SK-N-MC (cell line): ENCODE measurements around the gene SRBD1.

Experiments
- DNase-seq: peaks from one replicate; pipeline ENCODE4 v3.0.0-alpha.2; 2011; ENCODE audit warnings: low read depth, low spot score
- H3K27ac ChIP-seq: fragments of 200-600 bp; sonication (generic); 2 replicates; pipeline ENCODE4 v1.5.1; 2016; ENCODE audit warnings: mixed run types
- H3K36me3 ChIP-seq: fragments of 200-600 bp; sonication (generic); 2 replicates; pipeline ENCODE4 v1.6.1; 2017; ENCODE audit warnings: antibody characterized with exemption, low read length, mixed read lengths; ENCODE audit not compliant: insufficient read depth
- H3K4me3 ChIP-seq: fragments of 200-600 bp; sonication (generic); 2 replicates; pipeline ENCODE4 v1.5.1; 2016
- H3K9ac ChIP-seq: fragments of 200-600 bp; sonication (generic); 2 replicates; pipeline ENCODE4 v1.8.0; 2017; ENCODE audit warnings: mixed run types, mixed read lengths; ENCODE audit not compliant: insufficient read length
- H3K9me3 ChIP-seq: fragments of 200-600 bp; sonication (generic); 2 replicates; pipeline ENCODE4 v1.6.1; 2017; ENCODE audit warnings: low read depth, mild to moderate bottlenecking, antibody characterized with exemption, low read length, moderate library complexity, mixed read lengths
- EZH2 ChIP-seq: fragments of 200-600 bp; sonication (generic); IDR thresholded peaks from one replicate; pipeline ENCODE4 v1.6.1; 2017; ENCODE audit warnings: antibody characterized with exemption
- FOXP2 ChIP-seq: optimal IDR thresholded peaks from 2 replicates; pipeline ENCODE3; 2011; ENCODE audit warnings: mild to moderate bottlenecking, moderate library complexity; ENCODE audit not compliant: insufficient read depth; ENCODE audit errors: extremely low read length, control extremely low read depth
- POLR2AphosphoS5 ChIP-seq: IDR thresholded peaks from 2 replicates; pipeline ENCODE4 v1.6.1; 2012; ENCODE audit warnings: mild to moderate bottlenecking, low read depth, low read length, borderline replicate concordance

SRBD1 gene

GRCh38 chr2:45649858-45650811 lies 39.1 kb upstream of the SRBD1 start:
- TF ChIP-seq POLR2AphosphoS5 (no peak), EZH2 (no peak), FOXP2 (no peak)
- Histone ChIP-seq H3K4me3 (peak overlapping the region; percentile 92), H3K27ac (no peak overlapping the region), H3K9me3 (no peaks in the 10 kb centered on the region), H3K36me3 (no peaks in the 10 kb centered on the region), H3K9ac (peak overlapping the region; percentile 54)
- no peak for DNase-seq

- Histone ChIP-seq H3K4me3 (peak overlapping the region; percentile 92), H3K36me3 (no peaks in the 10 kb centered on the region), H3K9ac (no peak overlapping the region), H3K9me3 (no peaks in the 10 kb centered on the region), H3K27ac (no peak overlapping the region)
- no peak for DNase-seq
- TF ChIP-seq POLR2AphosphoS5, result no peak
- TF ChIP-seq EZH2, result no peak
- no peak for TF ChIP-seq FOXP2
These were observed 38.4 kb upstream of the SRBD1 start for GRCh38 chr2:45649462-45649857.

DNA sequence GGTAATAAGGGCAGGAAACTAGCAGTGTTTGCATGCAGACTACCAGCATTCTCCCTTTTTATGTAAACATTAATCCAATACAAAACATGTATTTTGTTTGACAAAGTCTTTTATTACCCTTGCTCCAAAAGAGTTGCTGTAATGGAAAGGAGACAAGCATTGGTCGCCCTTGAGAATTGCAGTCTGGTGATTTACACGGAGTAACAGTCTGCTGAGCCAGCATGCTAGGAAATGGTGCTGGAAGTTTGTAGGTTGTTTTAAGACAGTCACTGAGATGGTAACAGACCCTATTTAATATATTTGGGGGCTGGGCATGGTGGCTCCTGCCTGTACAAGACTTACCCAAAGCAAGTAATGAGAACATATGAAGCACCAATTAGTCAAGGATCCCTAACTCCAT lies 37.6 kb upstream of the SRBD1 start:
- Histone ChIP-seq H3K4me3 (no peak overlapping the region), H3K9ac (no peak overlapping the region), H3K27ac (no peak overlapping the region), H3K9me3 (no peaks in the 10 kb centered on the region), H3K36me3 (no peaks in the 10 kb centered on the region)
- no peak for TF ChIP-seq FOXP2
- no peak for DNase-seq

GRCh38 chr2:45647986-45648520 lies 37.0 kb upstream of the SRBD1 start:
- no peak for TF ChIP-seq FOXP2
- TF ChIP-seq POLR2AphosphoS5, result no peak
- TF ChIP-seq EZH2, result no peak
- no peak overlapping the region for H3K27ac ChIP-seq
- no peaks in the 10 kb centered on the region for H3K9me3 ChIP-seq
- H3K36me3 ChIP-seq, result no peaks in the 10 kb centered on the region
- H3K4me3 ChIP-seq, result no peak overlapping the region
- no peak for DNase-seq
- no peak overlapping the region for H3K9ac ChIP-seq

- Histone ChIP-seq H3K36me3 (no peaks in the 10 kb centered on the region), H3K4me3 (no peak overlapping the region), H3K9ac (no peak overlapping the region), H3K27ac (no peak overlapping the region), H3K9me3 (no peaks in the 10 kb centered on the region)
- no peak for TF ChIP-seq FOXP2
- no peak for TF ChIP-seq EZH2
- TF ChIP-seq POLR2AphosphoS5, result no peak
- no peak for DNase-seq
These were observed 36.3 kb upstream of the SRBD1 start for GRCh38 chr2:45647356-45647755.

DNA sequence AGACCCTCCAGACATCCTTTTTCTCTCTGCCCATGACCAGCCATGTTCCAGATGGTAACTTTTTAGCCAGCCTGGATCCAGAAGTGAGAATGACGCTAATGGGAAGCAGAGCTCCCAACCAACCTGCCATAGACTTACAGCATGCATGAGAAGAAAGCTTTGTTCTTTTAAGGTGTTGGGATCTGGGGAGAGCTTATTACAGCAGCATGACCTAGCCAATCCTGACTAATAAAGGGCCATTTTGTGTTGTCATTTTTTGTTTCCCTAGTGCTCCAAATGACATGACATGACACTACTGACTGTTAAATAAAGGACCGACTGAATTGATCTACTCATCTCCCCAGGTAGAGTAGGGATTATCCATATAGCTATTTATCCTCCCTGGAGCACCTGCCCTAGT lies 35.2 kb upstream of the SRBD1 start:
- DNase-seq, result no peak
- H3K36me3 ChIP-seq, result no peaks in the 10 kb centered on the region
- H3K9ac ChIP-seq, result no peak overlapping the region
- no peak overlapping the region for H3K27ac ChIP-seq
- no peaks in the 10 kb centered on the region for H3K9me3 ChIP-seq
- H3K4me3 ChIP-seq, result no peak overlapping the region
- TF ChIP-seq POLR2AphosphoS5 (no peak), FOXP2 (no peak), EZH2 (no peak)

DNA sequence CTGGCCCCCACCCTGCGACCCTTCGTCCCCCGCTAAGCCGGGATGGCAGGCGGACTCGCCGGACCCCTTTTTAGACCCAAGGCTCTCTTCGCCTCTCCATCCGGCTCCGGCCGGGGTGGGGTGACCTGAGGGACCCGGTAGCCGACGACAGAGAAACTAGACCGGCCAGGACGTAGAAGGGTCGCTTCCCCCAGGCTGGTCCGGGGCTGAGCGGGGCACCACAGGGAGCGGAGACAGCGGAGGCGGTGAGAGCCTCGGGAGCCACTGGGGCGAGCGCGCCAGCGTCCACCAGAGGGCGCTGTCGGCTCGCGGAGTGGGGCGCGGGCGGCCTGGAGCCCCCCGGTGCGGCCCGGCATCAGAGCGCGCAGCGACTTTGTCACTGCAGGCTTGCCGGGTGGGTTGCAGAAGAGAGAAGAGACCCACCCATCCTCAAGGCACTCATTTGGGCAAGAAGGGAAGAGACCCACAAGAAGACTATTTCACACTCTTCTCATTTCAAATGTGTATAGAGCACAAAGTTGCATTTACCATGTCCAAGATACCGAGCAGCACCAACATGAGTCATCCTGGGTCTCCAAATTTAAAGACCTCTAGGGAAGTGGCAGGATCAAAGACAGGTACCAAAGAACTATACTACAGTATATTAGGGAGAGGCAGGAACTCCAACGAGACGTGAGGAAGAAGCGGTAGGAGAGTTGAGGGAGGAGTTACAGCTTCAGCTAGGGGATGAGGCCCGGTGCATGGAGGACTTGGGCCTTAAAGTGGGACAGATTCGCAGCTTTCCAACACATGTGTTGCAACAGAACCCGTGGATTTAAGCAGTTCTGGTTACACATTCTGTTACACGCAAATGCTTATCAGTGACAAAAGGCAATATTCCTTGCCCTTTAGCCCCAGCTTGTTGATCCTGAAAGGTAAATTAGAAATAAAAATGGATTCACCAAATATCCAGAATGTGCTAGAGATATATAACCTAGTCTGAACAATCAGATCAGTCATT lies 32.8 kb upstream of the SRBD1 start:
- DNase-seq, result no peak
- Histone ChIP-seq H3K9me3 (no peaks in the 10 kb centered on the region), H3K36me3 (no peaks in the 10 kb centered on the region), H3K4me3 (peak overlapping the region; percentile 64), H3K27ac (no peak overlapping the region), H3K9ac (peak overlapping the region; percentile 14)
- TF ChIP-seq POLR2AphosphoS5 (no peak), EZH2 (no peak), FOXP2 (no peak)

GRCh38 chr2:45643095-45643494 lies 32.0 kb upstream of the SRBD1 start:
- Histone ChIP-seq H3K9me3 (no peaks in the 10 kb centered on the region), H3K36me3 (no peaks in the 10 kb centered on the region), H3K27ac (no peak overlapping the region), H3K9ac (no peak overlapping the region), H3K4me3 (peak overlapping the region; percentile 64)
- TF ChIP-seq FOXP2 (no peak), EZH2 (no peak), POLR2AphosphoS5 (no peak)
- no peak for DNase-seq
